Stimulated activated CD4-positive, alpha-beta T cell treated with anti-CD3 and anti-CD28 coated beads, TNF-alpha, amount 100 ng/mL, for 48 hours (primary cell): ENCODE data around the gene PI4K2A.
"Not testable (repeated sequence)": the region's sequence is repeated elsewhere in the genome, so short reads cannot be mapped to it uniquely, and the experiment has no call there.

Experiments used
- DNase-seq, 3 donors: peaks; one replicate each; pipeline ENCODE4 v3.0.0-alpha.2; 2020; ENCODE audit warnings: low read depth in 3 of 3

The PI4K2A gene

GRCh38 chr10:97632949-97633884 is 7.3 kb upstream of the PI4K2A start, which contains the start of gene MORN4:
Gene MORN4, minus strand, starts transcription at chr10:97633500. Its CDS starts 13,847 bp downstream, at chr10:97619653.
- DNase-seq, result peak; percentile 84 to 93 (median 85)

GRCh38 chr10:97633921-97634320 is 6.5 kb upstream of the PI4K2A start:
- DNase-seq, result no peak

- no peak for DNase-seq
These were observed 4.9 kb upstream of the PI4K2A start for GRCh38 chr10:97635577-97635976.

- not testable (repeated sequence) for DNase-seq
These were observed 1.4 kb upstream of the PI4K2A start for GRCh38 chr10:97639090-97639489.

GRCh38 chr10:97640868-97641811 is 669 bp downstream of the PI4K2A start:
- peak in 1 of 3 donors; percentile 18 for DNase-seq

GRCh38 chr10:97642471-97643159 is 2.1 kb downstream of the PI4K2A start:
- DNase-seq, result not testable (repeated sequence)

GRCh38 chr10:97643441-97643985 is 3.0 kb downstream of the PI4K2A start:
- no peak for DNase-seq

GRCh38 chr10:97644936-97645335 is 4.5 kb downstream of the PI4K2A start:
- DNase-seq, result no peak

GRCh38 chr10:97647556-97647955 is 7.1 kb downstream of the PI4K2A start:
- no peak for DNase-seq

- DNase-seq, result peak in 1 of 3 donors; percentile 16
These were observed 8.3 kb downstream of the PI4K2A start for GRCh38 chr10:97648562-97649404.

GRCh38 chr10:97649405-97649750 is 8.9 kb downstream of the PI4K2A start:
- not testable (repeated sequence) for DNase-seq

- no peak for DNase-seq
These were observed 10.3 kb downstream of the PI4K2A start for GRCh38 chr10:97650726-97651125.

- DNase-seq, result no peak
These were observed 11.3 kb downstream of the PI4K2A start for GRCh38 chr10:97651773-97652172.

GRCh38 chr10:97656777-97657176 is 16.3 kb downstream of the PI4K2A start:
- DNase-seq, result no peak

GRCh38 chr10:97659589-97659988 is 19.1 kb downstream of the PI4K2A start:
- no peak for DNase-seq

GRCh38 chr10:97664282-97664850 is 23.9 kb downstream of the PI4K2A start:
- no peak for DNase-seq

GRCh38 chr10:97666992-97667391 is 26.5 kb downstream of the PI4K2A start:
- DNase-seq, result no peak

GRCh38 chr10:97667463-97667862 is 27.0 kb downstream of the PI4K2A start:
- DNase-seq, result no peak

GRCh38 chr10:97669571-97669970 is 29.1 kb downstream of the PI4K2A start:
- no peak for DNase-seq
